ENCODE results near the gene KMT2E. TPM values are rescaled to one million over a fixed set of nuclear protein-coding genes. Genes with fewer than 3 reads are reported as not detected.

Gene KMT2E
- 320 TPM for total RNA-seq

GRCh38 chr7:105013816-105014692 lies at the start of gene KMT2E:
Gene KMT2E, plus strand, starts transcription at chr7:105014205. Its CDS starts 26,748 bp downstream, at chr7:105040953.

